ENCODE results near the gene PTPRK.

PTPRK gene

DNA sequence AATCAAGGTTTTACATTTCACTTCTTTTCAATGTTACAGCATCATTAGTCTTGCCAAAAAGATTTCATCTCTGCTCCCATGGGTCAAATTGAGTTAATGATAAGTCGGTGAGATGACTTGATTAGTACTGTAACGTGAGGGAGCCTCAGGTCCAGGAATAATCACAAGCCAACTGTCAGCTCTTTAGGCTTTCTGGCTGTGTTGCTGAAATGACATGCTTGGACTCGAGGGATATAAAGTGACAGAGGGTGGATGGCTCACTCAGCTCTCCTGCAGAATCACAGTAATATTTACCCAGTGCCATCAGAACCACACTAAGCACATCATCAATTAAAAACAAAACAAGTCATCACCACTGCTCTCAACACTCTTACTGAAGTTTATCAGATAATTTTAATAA lies 423.4 kb downstream of the PTPRK start:
- DNase-seq (ENCODE audit: low read depth in 4 of 4, low spot score in 1 of 4): no peak

DNA sequence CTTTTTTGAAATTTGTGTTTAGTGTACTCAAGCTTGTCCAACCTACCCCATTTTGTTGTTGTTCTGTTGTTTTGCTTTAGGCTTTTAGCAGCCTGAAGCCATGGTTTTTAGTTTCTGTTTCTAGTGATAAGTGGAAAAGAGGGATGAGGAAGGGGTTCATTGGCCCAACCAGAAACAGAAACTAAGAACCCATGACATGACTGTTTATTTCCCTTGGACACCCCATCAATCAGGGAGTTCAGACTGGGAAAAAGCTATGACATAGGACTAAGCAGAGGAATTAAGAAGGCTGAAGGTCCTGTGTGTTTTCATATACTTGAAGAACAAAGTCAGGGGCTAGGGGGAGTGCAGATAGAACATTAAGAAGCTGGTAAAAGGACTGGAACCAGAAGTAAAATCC lies 425.0 kb downstream of the PTPRK start:
- no peak for DNase-seq (ENCODE audit: low read depth in 4 of 4, low spot score in 1 of 4)

DNA sequence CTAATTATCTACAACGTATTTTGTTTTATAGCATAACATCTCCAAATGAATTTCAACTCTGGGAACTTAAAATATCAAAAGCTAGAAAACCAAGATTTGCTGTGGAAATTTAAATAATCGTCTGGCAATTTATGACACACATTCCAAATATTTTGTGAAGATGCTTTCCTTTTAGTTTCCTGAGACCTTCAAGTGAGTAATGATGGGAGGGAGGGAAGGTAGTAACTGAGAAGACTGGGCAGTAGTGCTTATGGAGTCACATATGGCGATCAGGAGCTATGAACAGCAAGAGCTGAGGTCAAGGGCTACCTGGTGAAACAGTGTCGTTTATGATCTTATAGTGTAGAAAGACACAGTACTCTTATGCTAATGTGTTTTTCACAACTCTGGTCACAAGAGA lies 441.4 kb downstream of the PTPRK start:
- DNase-seq (ENCODE audit: low read depth in 4 of 4, low spot score in 1 of 4): no peak

DNA sequence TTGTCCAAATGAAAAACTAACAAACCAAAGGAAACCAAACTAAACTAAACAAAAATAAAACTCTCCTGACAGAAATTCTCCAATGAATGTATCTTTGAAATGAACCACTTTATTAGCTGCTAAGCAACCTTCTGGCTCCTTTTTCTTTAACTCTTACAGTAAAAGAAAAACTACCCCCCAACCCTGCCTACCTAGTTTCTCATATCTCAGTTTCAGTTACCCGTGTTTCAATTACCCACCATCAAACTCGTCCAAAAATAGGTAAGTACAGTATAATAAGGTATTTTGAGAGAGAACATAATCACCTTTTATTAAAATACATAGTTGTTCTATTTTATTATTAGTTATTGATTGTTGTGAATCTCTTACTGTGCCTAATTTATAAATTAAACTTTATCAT lies 442.1 kb downstream of the PTPRK start:
- no peak for DNase-seq (ENCODE audit: low read depth in 4 of 4, low spot score in 1 of 4)

DNA sequence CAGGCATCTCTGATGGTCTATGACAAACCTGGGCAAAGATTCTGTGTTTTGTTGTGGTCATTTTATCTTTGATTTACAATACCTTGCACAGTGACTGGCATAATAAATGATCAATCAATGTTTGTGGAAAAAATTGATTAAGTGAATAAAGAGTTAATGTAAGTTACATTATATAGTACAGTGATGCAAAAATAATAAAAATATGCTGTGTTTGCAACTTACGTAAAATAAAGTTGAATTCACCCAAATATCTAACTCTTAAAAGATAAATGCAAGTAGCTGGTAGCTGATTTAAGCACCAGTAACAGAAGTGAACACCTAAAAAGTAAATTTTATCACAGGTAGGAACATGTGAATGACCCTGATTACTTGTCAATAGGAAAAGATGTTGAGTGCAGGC lies 443.6 kb downstream of the PTPRK start:
- no peak for DNase-seq (ENCODE audit: low read depth in 4 of 4, low spot score in 1 of 4)

DNA sequence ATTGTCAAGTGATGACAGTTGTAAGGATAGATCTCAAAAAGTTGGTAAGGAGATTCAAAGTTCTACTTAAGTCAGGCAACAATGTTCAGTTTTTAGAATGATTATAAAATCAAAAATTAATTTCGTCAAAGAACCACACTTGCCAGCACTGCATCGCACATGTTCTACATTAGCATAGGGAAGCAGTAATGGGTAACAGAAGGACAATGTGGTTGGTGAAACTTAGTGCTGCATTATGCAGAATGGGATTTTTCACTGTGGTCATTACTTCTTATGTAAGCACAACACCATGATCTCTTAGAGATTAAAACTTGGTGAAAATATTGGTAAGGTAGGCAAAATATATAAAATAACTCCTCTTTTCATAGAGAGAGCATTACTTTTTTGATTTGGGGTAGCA lies 445.8 kb downstream of the PTPRK start:
- DNase-seq (ENCODE audit: low read depth in 4 of 4, low spot score in 1 of 4): no peak

DNA sequence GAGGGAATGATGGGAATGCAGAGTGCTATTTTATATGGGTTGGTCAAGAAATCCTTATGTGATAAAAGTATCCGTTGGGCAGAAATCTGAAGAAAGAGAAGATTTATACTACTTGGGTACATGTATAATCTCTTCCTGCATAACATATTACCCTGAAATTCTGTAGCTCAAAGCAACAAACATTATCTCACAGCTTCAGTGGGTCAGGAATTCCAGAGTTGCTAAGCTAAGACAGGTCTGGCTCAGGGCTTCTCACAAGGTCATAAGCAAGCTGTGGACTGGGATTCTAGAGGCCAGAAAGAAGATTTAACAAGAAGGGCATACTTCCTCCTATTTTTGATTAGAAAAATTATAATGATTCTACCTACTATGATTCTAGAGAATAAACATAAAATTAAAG lies 447.0 kb downstream of the PTPRK start:
- DNase-seq (ENCODE audit: low read depth in 4 of 4, low spot score in 1 of 4): no peak

DNA sequence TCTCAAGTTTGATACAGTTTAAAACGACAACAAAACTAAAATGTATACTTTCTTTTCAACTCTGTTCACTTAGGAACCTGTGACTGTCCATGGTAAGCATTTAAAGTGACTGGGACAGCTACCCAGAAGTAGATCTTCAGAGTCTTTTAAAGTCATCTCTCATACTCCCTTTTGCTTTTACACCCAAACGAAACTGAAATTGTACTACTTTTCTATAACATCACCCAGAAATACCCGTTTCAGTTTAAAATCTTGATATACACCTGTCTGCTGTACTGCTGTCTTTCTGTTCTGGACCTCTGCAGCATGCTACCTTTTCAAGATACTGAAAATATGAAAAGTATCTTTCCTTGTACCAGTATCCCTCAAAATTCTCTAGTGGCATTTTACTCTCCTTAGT lies 449.2 kb downstream of the PTPRK start:
- DNase-seq (ENCODE audit: low read depth in 4 of 4, low spot score in 1 of 4): no peak

DNA sequence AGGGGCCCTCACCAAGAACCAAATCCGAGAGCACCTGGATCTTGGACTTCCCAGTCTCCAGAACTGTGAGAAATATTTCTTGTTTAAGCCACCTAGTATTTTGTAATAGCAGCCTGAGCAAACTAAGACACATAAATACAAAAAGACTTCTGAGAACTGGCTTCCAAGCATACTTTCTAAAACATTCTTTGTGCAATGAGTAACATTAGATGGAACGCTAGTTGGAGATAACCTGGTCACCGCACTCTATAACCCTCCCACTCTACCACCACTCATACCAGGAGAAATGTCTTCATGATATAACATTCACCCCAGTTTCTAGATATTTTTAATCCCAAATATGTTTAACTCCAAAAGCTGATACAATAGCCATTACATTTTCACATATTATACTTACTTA lies 450.0 kb downstream of the PTPRK start:
- no peak for DNase-seq (ENCODE audit: low read depth in 4 of 4, low spot score in 1 of 4)

DNA sequence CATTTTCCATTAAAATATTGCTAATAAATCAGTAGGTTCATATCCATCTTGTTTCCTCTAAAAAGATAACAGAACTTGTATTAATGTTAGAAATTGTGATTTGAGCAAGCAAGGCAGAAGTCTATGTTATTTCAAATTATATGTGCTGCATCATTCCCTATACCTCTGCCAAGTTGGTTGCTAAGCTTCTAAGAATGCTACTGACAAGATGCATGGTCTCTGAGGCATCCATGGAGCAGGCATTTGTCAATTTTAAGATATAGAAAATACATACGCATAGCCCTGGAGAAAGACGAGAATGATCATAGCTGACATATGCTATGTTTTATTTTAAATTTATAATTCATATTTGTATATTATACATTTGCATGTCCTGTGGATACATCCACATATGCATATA lies 451.2 kb downstream of the PTPRK start:
- no peak for DNase-seq (ENCODE audit: low read depth in 4 of 4, low spot score in 1 of 4)

DNA sequence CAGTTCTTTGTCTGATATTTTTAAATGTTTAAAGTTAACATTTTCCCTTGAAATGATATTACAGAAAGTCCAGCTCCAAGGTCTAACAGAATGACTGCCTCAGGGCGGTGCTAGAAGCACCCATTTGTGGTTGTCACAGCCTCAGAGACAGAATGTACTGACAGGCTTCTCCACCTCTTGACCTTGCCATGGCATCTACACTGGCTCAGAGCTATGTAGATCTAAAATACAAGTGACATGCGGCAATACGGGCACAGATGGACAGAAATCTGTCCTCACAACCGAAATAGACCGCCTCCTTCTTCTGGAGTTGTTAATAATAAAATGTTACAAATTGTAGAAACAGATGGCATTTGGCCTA lies 452.3 kb downstream of the PTPRK start:
- DNase-seq (ENCODE audit: low read depth in 4 of 4, low spot score in 1 of 4): no peak

DNA sequence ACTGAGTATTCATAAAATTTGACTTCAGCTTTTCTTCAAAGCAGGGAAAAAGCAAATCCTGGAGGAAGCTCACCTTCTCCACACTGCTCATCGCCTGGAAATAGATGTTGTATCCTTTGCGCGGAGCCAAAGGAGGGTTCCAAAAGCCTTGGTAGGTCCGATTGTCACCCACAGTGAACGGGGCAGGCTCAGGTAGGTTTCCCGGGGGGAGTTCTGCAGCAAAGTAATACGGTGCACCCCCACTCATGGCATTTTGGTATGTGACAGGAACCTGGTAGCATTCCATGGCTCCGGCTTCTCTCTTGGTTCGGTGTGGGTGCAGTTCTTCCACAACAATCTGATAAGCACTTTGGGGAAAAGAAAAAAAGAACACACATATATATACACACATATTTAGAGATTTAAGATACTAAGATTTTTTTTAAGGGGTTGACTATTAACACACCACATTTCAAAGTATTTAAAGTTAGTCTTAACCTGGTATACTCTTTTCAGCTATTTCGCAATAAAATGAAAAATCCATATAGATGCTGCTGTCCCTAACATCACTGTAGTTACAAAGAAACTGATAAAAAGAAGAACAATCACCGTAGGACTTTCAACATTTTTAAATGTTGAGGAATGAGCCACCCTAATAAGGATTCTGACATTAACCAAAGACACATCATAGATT lies 452.8 kb downstream of the PTPRK start:
- no peak for DNase-seq (ENCODE audit: low read depth in 4 of 4, low spot score in 1 of 4)

DNA sequence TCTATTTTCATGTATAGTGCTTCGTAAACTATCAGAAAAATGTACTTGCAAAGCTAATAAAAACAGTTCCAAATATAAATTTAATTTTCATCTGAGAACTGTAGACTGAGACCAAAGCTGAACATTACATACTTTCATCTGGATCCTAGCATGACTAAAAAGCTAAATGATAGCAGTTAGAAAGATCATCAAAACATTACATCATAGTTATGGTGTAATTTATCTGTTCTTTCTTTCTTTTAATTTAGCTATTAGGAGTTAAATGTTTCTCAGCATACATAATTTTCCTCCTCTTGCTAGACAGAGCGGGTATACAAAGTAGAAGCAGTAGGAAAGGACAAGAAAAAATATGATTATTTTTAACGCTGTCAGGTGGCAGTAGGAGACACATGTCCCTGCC lies 455.3 kb downstream of the PTPRK start:
- no peak for DNase-seq (ENCODE audit: low read depth in 4 of 4, low spot score in 1 of 4)

DNA sequence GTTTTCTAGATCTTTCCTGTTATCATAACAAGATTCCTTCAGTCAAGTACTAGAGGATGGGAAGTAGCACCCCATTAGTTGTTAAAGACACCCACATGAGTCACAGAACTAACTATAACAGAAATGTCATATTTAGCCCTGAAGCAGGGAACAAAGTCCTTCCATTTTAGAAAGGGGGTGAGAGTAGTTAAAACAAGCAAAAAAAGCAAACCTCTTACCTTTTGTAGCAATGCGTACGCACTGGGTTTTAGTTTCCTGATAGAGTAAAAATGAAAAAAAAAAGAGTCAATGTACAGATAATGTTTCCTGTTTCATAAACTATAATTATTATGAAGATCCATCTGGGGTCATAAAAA lies 455.9 kb downstream of the PTPRK start:
- no peak for DNase-seq (ENCODE audit: low read depth in 4 of 4, low spot score in 1 of 4)

DNA sequence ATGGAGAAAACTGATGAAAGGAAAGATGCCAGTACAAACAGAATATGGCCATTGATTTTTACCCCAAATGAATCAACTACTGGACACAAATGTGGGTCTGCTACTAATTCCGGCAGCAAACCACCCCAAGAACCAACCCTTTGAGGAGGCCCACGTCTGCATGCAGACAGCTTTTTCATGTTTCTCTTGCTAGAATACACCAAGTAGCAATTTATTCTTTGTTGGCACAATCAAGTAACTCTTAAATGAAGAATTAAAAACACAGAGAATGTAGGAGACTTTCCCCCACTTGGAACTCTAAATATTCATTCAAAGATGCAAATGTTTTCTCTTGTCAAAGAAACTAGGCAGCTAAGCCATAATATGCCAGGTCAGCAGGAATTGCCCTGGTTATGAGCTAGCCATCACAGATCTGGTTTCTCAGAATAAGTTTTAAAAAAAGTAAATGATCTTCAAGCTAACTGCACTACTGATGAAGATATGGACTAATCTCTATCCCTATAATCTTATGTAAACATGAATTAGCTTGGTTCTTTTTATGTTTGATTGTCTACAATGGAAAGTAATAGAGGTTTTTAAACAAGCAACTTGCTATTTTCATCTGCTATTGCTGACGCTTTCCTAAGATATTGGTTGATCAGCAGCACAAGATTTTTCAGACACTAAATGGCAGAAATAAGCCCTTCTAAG lies 456.4 kb downstream of the PTPRK start:
- DNase-seq (ENCODE audit: low read depth in 4 of 4, low spot score in 1 of 4): no peak

DNA sequence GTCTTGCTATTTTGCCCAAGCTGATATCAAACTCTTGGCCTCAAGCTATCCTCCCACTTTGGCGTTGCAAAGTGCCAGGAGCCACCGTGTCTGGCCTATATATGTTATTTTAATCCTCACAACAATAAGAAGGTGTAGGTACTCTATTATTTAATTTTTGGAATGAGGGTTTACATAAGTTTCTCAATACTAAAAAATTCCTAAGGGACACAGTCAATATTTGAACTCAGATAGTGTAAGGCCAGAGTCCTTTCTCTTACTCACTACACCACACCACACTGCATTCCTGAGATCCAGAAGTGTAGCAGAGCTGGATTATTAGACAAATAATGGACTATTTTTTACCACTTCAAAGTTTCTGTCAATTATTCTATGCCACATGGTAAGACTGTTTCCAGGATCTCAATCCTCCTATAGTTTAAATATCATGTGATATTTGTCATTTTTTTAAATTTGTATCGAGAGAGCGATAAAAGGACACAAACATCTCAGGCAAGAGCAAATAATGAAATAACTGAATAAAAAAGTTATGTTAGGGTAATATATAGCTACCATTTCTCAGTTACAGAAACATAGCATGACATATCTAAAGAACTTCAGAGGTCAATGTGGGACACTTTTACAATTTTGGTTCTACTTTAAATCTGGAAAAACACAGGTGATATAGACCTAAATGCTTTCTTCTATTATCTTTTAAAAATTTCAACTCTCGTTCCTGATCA lies 457.4 kb downstream of the PTPRK start:
- no peak for DNase-seq (ENCODE audit: low read depth in 4 of 4, low spot score in 1 of 4)

DNA sequence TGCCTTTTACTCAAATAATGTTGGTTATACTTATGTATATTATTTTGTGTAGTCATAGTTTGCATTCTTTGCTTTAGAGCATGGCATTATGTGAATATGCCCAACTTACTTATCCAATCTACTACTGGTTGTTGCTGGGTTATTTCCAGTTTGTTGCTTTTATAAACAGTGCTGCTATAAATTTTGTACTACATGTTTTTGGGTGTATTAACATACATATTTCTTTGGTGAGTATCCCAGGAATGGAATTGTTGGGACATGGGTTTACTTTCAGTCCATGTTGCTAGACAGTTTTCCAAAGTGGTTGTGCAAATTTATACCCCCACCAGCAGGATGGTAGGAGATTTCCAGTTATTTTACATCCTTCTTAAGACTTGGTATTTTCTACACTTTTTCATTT lies 462.5 kb downstream of the PTPRK start:
- no peak for DNase-seq (ENCODE audit: low read depth in 4 of 4, low spot score in 1 of 4)

DNA sequence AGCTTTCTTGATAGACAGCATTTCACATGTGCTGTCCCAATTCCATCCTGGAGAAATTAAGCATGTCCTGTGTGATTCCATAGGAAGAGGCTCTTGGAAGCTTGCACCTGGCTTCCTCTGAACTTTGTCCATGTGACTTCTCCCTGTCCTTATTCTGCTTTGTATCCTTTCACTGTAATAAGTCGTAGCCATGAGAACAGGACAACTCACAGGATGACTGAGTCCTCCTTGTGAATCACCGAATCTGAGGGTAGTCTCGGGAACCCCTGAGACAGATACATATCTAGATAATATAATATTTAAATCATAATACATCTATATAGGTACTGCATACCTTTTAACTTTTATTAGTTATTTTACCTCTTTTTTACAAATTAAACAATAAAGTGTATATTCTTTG lies 462.9 kb downstream of the PTPRK start:
- no peak for DNase-seq (ENCODE audit: low read depth in 4 of 4, low spot score in 1 of 4)

DNA sequence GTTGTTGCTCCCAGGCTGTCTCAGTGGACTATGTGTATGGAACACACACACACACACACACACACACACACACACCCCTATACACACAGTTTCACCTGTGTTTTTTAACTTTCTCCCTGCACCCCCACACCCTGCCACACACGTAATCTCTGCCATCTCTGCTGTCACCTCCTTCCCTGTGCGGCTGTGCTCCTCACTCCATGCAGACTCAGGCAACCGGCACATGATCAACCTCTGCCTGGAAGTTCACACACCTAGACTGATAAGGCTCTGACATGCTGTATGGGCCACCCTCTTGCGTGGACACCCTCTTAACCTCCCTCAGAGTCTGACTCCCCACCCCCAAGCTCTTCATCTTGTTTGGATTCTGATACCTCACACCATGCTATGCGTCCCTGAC lies 467.3 kb downstream of the PTPRK start:
- DNase-seq (ENCODE audit: low read depth in 4 of 4, low spot score in 1 of 4): no peak

DNA sequence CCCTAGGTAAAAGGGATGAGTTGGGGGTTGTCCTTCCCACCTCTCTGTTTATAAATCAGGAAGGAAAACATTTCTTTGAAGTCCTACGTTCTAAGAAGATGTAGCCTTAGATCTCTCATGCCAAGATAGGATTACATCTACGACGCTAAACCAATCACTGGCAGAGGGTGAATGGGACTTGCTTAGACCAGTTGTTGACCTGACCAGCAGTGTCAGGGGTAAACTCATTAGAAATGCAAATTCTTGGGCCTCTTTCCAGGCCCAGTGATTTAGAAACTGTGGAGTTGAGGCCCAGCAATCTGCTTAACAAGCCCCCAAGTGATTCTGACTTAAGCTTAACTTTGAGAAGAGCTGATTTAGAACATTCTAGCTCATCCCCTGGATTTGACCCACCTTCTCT lies 472.4 kb downstream of the PTPRK start:
- DNase-seq (ENCODE audit: low read depth in 4 of 4, low spot score in 1 of 4): no peak

DNA sequence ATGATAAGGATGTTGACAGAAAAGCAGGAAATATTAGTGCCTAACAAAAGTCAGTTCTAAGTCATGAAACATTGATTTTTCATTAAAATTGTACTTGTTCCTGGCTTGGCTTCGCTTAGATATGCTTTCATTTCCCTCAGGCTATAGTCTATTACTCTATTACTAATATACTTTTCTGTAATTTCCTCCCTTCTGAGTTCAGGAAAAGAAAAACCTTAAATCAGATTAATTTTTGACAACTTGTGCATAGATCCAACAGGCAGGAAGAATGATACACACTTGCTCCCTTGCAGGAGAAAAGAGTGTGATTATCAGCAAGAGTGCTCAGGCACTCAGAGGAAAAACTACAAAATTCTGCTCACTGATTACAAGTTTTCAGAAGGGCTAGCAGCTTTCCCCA lies 474.4 kb downstream of the PTPRK start:
- no peak for DNase-seq (ENCODE audit: low read depth in 4 of 4, low spot score in 1 of 4)

DNA sequence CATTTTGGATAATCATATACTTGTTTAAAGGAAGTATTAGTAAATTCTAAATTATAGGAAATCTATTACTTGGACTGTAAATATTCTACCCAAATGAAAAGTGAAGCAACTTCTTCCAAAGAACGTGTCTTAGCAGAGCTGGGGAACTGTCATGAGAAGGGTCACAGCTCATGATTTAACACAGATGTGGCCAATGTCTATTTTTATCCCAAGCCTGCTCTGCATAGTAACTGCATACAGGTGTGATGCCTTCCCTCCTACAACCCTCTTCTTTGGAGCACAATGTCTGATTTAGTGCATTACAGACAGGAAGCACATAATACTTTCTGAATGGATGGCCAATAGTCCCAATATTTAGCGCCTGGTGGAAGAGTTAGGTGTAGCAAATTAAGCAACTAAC lies 480.9 kb downstream of the PTPRK start:
- no peak for DNase-seq (ENCODE audit: low read depth in 4 of 4, low spot score in 1 of 4)
